Ureter (tissue), 1 donor: ENCODE data around the gene ITGB1BP1. TPM values are rescaled to one million over a fixed set of nuclear protein-coding genes. Genes with fewer than 3 reads are reported as not detected.

ENCODE experiments used
- DNase-seq: peaks from one replicate; pipeline ENCODE4 v3.0.0-alpha.2; 2020; ENCODE audit warnings: low spot score
- total RNA-seq: library from RNA; stranded (reverse); gene quantifications from one replicate; pipeline ENCODE4 v1.2.4, GENCODE V29; 2023
- donor health status: DM: yes; HTN: yes; CAD: no.

ITGB1BP1 gene
- total RNA-seq, 1 donor from 2014 or later = 79.5 TPM

DNA sequence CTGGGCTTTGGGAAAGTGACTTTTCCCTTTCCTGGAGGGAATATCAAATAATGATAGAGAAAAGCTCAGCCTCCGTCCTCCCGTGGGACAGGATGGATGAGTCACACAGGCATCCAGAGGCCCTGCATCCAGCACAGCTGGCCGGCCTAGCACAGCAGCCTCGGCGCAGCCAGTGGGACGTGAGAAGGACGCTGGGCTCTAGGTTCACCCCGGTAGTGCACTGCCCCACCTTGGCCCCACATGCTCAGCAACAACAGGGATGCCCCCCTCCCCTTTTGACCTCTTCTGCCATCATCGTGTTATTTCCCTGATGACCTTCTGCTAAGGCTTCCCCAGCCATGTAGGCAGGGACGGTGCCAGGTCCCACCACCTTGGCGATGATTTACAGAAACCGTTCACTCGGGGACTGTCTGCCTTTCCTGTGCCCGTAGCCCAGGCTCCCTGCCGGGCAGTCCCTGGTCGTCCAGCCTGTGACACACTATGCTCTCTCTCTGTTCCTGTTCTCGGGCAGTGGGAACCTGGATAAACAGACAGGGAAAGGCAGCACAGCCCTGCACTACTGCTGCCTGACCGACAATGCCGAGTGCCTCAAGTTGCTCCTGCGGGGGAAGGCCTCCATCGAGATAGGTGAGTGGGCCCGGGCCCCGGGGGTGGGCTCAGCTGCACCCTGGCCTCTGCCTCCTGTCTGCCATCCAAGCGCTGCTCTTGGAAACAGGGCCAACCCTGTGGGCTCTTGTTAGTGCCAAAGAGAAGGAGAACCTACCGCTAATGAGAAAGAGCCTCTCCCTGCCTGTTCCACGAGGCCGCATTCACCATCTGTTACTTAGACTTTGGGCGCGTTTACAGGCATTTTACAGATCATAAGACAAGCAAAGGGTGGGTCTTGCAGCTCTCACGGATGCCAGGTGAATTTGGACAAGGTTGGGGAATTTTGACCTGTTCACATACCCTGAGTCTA, 44.6 kb downstream of the ITGB1BP1 start:
- DNase-seq = no peak

DNA sequence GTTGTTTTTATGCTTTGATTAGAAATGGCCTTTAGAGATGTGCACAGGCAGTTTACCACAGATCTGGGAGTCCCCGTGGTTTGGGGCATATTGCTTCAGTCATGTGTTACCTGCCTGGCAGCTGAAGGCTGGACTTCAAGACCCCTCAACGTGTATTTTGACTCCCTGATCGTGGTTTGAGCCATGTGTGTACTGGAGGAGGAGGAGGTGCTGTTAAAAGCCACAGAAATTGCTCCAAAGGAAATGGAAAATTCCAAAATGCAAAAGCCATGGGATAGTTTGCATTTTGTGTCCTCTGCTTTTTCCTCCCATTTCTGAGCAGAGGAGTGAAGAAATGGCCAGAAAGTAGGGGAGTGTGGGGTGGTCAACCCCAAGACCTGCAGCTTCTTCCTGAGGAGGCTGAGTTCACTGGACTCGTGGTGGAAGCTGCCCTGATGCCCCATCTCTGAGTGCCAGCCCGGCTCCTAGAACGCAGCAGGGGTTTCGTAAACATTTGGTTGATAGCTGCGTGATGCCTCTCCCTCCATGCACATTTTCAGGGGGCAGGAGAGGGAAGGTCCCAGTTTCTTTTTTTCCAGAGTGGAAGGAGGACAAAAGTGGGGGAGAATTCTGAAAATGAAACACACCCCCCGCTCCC, 45.7 kb downstream of the ITGB1BP1 start:
- DNase-seq = no peak

DNA sequence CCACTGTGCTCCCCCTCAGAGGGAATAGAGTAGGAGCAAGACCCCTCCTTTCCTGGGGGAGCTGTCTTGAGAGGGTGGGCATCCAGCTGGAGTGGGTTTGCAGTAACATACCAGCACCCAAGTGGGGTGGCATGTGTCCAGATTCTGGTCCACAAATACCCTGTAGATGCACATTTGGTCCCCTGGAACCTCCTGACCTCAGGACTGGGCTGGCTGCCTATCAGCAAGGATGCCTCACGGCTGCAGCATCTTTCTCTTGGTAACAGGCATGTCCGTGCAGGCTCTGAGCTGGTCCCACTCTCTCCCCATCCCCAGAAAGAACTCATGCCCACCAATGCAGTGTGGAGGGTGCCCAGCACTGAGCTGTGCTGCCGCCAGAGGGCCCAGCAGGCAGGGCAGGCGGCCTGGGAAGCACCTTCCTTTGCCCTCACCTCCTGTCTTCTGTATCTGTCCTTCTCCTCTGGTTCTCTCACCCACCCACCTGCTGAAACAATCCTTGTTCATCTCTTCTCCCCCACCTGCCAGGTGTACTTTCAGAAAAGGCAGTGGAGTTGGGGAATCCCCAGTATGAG, 47.4 kb downstream of the ITGB1BP1 start:
- DNase-seq = no peak

DNA sequence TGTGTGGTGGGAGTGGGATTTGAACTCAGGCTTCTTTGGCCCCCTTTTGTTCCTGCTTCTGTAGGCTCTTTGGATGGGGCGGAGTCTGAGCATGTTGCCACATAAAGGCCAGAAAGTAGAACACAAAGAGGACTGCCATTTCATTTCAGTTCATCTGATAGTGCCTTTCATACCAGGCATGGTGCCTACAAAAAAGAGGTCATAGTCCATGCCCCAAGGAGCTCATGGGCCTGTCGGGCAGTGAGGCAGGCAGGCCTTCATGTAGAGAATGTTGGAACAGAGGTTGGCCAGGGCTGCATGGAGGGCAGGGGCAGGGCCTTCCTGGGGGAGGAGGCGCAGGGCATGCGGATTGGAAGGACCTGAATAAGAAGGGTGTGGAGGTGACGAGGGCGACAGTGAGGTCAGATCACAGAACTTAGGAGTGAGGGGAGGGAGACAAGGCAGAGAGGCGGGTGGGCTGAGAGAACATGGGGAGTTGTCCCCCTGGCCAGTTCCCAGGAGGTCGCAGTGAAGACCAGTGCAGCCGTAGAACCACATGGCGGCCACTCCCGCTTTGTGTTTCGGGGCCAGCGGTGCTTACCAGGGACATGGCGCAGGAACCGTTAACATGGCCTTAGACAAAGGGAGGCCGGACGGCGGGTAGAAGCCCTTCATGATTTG, 49.1 kb downstream of the ITGB1BP1 start:
- no peak for DNase-seq

DNA sequence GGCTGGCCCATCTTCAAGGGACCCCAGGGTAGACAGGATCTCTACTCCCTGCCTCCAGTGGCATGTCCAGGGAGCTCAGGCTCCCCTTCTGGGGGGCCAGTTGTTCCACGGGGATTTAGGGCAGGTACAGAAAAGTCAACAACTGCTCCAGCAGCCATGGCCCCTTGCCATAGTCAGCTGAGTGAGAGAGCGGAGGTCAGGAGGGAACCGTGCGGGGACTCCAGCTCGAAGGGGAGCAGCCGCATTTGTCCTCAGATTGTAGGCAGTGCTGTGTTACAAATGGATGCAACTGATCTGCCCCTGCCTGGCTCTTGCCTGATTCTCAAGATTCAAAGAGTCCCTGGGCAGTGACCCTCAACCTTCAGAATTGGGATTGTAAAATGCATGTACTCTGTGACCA, 49.9 kb downstream of the ITGB1BP1 start:
- DNase-seq = no peak

DNA sequence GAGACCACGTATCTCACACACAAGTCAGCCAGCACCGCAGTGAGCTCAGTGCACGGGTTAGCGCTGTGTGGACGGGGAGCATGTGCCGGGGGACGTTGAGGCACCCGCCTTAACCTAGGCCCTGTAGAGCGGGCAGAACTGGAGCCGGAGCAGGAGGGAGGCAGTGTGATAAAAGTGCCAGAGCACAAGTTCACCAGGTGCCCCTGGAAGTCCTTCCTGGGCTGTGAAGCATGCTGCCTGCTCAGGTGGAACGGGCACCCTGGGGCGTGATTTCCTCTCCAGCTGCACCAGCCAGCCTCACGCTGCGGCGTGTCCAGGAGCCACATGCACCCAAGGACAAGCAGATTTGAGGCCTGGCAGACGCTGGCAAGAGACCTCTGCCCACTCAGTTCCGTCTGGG, 50.3 kb downstream of the ITGB1BP1 start:
- peak; percentile 58 for DNase-seq

DNA sequence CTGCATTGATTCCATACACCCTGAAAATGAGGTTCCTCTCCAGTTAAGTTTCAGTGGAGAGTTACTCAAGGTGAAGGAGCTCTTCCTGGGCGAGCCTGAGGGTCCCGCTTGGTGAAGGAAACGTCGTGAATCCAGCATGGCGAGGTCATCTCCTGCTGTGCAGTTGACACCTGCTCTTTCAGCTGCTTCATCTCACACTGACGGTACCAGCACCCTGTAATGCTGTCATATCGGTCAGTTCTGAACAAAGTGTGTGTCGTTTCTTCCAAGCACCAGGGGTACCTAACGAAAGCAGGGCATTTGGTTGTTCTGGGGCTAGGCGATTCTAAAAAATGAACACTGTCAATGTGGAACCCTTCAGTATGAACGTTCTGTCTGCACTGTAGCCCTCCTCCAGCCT, 52.6 kb downstream of the ITGB1BP1 start:
- DNase-seq = no peak

DNA sequence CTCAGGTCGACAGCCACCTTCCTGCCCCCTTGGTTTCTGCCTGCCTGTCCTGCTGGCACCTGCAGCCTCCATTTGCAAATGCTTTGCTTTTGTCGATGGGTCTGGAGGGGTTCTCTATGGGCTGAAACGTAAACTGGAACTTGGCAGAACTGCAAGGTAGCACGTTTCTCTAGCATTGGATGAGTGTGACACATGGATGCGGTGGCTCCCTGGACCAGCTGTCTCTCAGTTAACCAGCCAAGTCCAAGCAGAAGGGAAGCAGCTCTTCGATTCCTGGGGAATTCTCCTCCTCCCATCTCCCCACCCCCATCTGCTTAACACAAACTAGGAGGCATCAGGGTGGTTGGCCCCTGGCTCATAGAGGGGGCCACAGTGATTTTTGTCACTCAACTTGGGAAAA, 57.3 kb downstream of the ITGB1BP1 start:
- DNase-seq = no peak

DNA sequence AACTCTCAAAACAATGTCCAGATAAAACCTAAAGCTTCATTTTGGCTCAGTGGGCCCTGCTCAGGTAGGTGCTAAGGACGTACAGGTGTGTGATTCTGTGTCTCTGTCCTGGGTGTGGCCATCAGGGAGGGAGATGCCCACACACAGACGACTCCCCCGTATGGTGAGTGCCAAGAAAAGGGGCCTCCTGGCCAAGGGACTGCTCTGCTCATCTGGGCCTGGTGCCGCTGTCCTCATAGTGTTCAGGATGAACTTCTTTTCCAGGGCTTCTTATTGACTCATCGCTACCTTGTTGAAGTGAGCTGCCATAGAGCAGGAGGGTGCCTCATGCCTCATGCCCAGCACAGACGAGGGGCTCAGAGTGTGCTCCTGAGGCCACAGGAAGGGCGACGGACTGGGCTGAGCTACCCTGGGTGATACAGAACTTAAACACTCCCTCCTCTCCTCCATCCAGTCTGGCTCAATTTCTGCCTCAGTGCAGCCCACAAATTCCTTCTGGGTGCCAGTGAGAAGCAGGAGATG, 57.8 kb downstream of the ITGB1BP1 start:
- DNase-seq = no peak

DNA sequence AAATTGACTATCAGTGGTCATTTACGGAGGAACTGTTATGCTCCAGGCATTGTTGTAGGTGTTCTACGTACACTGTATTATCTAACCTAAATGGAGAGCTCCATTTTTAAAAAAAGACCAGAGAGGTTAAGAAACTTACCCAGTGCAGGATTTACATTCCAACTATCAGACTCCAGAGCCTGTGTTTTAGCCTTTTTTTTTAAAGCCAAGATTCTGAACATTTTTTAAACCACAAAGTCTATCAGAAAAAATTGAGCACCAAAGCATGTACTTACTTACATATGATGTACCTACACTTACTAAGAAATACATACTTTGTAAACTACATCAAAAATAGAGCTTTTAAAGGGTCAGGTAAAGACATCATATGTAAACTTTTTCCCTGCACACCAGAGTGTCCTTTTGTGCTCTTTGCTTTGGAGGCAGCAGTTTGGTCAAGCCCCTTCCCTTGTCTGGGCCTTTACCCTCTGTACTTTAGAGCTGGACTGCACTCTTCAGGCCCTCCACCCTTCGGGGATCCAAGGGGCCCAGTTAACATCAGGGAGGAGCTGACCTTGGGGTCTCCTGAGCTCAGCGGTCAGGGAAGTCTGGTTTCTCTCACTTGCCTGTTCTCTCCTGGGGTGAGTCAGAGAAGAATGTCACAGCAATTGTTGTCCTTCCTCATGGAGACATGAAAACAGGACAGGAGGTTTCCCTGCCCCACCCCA, 58.4 kb downstream of the ITGB1BP1 start:
- DNase-seq = no peak

DNA sequence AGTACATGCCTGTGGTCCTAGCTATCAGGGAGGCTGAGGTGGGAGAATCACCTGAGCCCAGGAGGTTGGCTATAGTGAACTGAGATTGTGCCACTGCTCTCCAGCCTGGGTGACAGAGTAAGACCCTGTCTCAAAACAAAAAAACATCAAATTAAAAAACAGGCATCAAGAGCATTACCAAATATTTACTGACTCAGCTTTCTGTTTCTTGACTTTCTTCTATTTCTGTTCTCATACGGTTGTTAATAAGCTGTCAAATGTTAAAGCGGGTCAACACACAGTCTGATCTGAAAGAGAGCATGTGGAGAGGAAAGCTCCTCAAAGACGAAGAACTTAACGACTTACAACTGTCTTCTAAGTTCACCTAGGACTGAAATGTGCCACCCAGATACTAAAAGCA, 59.0 kb downstream of the ITGB1BP1 start:
- no peak for DNase-seq

DNA sequence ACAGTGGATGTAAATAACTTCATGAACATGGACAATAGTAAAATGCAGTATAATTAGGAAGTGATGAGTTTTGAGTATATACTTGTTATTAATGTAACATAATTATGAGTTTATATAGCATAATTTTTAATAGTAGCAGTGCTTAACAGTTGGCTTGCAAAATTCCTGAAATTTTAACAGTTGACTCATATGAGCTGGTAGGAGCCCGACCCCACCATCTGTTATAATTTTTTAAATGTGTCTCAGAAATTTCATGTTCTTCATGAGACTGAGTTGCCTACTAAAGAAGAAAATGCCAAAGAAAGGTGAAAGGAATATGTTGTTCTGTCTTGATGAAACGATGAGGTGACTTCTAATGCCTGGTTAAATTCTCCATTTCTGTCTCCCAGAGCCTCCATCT, 62.6 kb downstream of the ITGB1BP1 start:
- DNase-seq = no peak

DNA sequence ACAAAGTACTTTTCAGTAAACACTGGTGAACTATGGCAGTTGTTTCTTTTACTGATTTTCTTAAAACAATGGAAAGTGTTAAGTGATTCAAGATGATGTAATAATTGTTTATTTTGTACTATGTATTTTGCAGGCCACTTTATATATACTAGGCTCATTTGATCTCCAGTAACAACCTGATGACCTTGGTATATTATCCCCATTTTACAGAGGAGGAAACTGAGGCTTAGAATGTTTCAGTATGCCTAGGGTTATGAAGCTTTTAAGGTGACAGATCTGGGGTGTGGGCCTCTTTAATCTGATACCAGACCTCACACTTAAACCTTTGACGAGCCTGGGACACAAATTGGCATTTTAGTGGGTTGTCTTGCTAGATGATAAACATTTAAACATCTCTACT, 63.2 kb downstream of the ITGB1BP1 start:
- DNase-seq = no peak

DNA sequence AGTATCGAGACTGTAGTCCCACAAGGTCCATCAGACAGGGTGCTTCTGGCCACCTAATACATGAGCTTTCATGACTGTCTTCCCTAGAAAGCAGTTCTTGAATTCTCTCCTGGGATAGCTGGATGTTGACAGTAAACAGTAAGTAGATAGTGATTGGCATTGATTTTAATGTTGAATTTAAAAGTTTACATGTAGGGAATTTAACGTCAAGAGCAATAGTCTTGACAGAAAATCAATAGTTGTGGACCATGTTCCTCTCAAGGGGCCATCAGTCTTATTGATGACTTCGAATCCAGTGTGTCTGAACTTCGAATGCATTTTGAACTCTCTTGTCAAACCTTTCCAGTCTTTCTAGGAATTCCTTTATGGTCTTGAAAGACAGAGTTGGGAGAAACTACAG, 63.9 kb downstream of the ITGB1BP1 start:
- DNase-seq = no peak

DNA sequence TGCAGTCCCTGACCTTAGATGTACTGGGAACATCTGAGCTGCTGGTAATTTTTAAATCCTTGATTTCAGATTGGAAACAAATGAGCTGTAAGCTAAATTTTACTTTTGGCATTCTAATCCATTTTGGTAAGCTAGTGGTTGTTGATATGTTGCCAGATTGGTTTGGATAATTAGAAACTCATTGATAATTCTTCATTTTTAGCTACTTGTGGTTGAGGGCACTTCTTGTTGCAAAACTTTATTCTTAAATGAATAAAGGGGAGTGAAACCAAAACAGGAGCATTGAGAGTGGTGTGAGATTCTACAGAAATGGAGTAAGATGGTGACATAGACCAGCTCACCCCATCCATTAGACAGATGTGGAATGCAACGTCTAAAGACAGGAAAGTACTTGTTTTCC, 64.5 kb downstream of the ITGB1BP1 start:
- DNase-seq = no peak

DNA sequence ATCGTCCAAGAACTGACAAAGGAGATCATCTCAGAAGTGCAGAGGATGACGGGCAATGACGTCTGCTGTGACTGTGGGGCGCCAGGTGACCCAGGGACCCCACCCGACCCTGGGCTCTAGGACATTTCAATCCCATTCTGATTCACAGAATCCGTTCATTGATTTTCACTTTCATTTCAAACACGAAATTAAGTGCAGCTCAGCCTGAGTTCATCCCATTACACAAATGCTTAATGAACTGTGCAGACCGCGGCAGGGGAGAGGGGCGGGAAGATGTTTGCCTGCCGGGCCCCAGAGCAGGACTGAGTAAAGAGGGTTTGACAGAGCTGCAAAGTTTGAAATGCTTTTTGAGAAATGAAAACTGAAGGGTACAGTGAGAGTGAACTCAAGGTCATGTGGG, 67.1 kb downstream of the ITGB1BP1 start:
- DNase-seq = no peak

DNA sequence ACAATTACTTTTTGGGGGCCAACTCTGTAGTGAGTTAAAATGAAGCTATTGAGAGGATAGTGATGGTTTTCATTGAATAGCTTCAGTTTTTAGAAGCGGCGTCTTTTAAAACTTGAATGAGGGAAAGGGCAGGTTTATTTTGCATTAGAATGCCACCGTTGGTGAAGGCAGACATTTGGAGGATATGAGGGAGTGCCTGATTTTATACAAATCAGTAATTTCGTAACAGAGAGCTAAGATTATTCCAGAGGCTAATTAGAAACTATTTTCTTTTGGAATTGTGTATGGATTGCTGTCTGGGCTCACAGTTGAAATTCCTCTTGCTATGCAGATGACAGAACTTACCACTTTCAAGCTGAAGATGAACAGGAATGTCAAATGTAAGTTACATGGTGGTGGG, 67.6 kb downstream of the ITGB1BP1 start:
- DNase-seq = no peak

DNA sequence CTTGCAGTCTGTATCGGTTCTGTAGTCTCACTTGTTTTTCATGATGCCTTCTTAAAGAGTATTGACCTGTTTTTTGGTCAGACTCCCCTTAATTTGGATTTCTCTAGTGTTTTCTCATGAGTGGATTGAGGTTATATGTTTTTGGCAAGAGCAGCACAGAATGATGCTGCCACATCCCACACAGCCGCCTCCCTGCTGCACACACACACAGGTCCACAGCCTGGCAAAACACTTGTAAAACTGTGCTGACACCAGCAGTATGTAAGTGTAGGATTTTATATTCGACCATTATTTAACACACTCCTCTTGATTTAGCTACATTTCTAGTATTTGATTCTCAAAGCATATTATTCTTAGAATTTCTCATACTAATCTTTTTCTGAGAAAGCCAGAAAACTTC, 68.1 kb downstream of the ITGB1BP1 start:
- no peak for DNase-seq

DNA sequence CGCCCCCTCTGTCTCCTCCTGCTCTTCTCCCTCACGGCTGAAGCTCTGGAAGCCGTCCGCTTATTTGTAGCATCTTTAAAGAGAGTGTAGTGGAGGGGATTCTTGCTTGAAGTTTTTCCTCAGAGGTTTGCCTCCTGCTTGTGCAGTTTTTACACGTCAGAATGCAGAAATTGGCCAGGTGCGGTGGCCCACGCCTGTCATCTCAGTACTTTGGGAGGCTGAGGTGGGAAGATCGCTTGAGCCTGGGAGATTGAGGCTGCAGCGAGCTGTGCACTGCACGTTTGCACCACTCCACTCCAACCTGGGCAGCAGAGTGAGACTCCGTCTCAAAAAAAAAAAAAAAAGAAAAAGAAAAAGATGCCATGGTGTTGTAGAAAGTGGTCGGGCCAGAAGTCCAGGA, 69.0 kb downstream of the ITGB1BP1 start:
- DNase-seq = no peak
